GM19043 (cell line): ENCODE data around the gene ADGRL1.
"Not testable (repeated sequence)": the region's sequence is repeated elsewhere in the genome, so short reads cannot be mapped to it uniquely, and the experiment has no call there.

Experiments used
- ATAC-seq: cut with Tn5 transposase; IDR thresholded peaks from one replicate; pipeline ENCODE4 v1.9.1; 2021; ENCODE audit warnings: low read depth; ENCODE audit not compliant: unreplicated experiment

ADGRL1 gene

GRCh38 chr19:14205452-14206287 is at the start of gene ADGRL1:
Gene ADGRL1 (minus strand): TSS chr19:14206169. CDS start chr19:14183602, 22,567 bp downstream.
- not testable (repeated sequence) for ATAC-seq

- not testable (repeated sequence) for ATAC-seq
Observed at GRCh38 chr19:14255316-14255715, 49.3 kb upstream of the ADGRL1 start.

GRCh38 chr19:14253822-14254599 is 48.0 kb upstream of the ADGRL1 start:
- ATAC-seq: not testable (repeated sequence)

- not testable (repeated sequence) for ATAC-seq
Observed at GRCh38 chr19:14252136-14252535, 46.2 kb upstream of the ADGRL1 start.

GRCh38 chr19:14250870-14251269 is 44.9 kb upstream of the ADGRL1 start:
- ATAC-seq: no peak

GRCh38 chr19:14250315-14250714 is 44.3 kb upstream of the ADGRL1 start:
- ATAC-seq: not testable (repeated sequence)

GRCh38 chr19:14249891-14250290 is 43.9 kb upstream of the ADGRL1 start:
- ATAC-seq: not testable (repeated sequence)

- not testable (repeated sequence) for ATAC-seq
Observed at GRCh38 chr19:14249012-14249754, 43.2 kb upstream of the ADGRL1 start.

GRCh38 chr19:14248578-14249011 is 42.6 kb upstream of the ADGRL1 start:
- no peak for ATAC-seq

- ATAC-seq: not testable (repeated sequence)
Observed at GRCh38 chr19:14247548-14248471, 41.8 kb upstream of the ADGRL1 start.

- ATAC-seq: not testable (repeated sequence)
Observed at GRCh38 chr19:14247205-14247547, 41.2 kb upstream of the ADGRL1 start.

GRCh38 chr19:14244393-14244792 is 38.4 kb upstream of the ADGRL1 start:
- ATAC-seq: not testable (repeated sequence)

GRCh38 chr19:14243718-14244117 is 37.7 kb upstream of the ADGRL1 start:
- not testable (repeated sequence) for ATAC-seq

- no peak for ATAC-seq
Observed at GRCh38 chr19:14237014-14237941, 31.3 kb upstream of the ADGRL1 start.

- ATAC-seq: not testable (repeated sequence)
Observed at GRCh38 chr19:14232945-14233344, 27.0 kb upstream of the ADGRL1 start.

- not testable (repeated sequence) for ATAC-seq
Observed at GRCh38 chr19:14228446-14229071, 22.6 kb upstream of the ADGRL1 start.

- not testable (repeated sequence) for ATAC-seq
Observed at GRCh38 chr19:14226498-14226897, 20.5 kb upstream of the ADGRL1 start.

GRCh38 chr19:14222886-14223285 is 16.9 kb upstream of the ADGRL1 start:
- no peak for ATAC-seq
